Left ventricle myocardium superior (tissue), 1 donor: ENCODE data around the gene HMG20B. TPM values are rescaled to one million over a fixed set of nuclear protein-coding genes. Genes with fewer than 3 reads are reported as not detected.
"Not testable (repeated sequence)": the region's sequence is repeated elsewhere in the genome, so short reads cannot be mapped to it uniquely, and the experiment has no call there.

Experiments used
- ATAC-seq: fragments of 200-7000 bp; cut with Tn5 transposase; one replicate; pipeline ENCODE4 v1.9.1; 2020; ENCODE audit warnings: mild to moderate bottlenecking, moderate library complexity
- DNase-seq: peaks from one replicate; pipeline ENCODE4 v3.0.0-alpha.2; 2020
- intact Hi-C: fragments of 100-400 bp; cut with micrococcal nuclease; formaldehyde crosslinking; loops from one replicate; pipeline ENCODE4 v1.11.0; 2022
- long read RNA-seq: library from polyadenylated mRNA; unstranded; transcript quantifications from one replicate; pipeline ENCODE4 v2.0.0, GENCODE V29; 2021
- total RNA-seq: library from RNA; stranded (reverse); fragmentation: NEBNext Ultra II Directional; extraction: Animal tissue kit (Norgen Biotek cat#: 25700); gene quantifications from one replicate; pipeline ENCODE4 v1.2.1, GENCODE V29; 2021
- donor health status: DM: no; HTN: yes; CAD: no; lungs with severe emphysema.

HMG20B gene
- total RNA-seq = 36.9 TPM
- long read RNA-seq, transcript HMG20B-202 (10 exons, 1,596 nt) = major isoform, 68 of 102 reads
- long read RNA-seq, partial matches to known transcripts = 15 of 102 reads
- long read RNA-seq, other reads (novel, unspliced or antisense) = 18 of 102 reads

DNA sequence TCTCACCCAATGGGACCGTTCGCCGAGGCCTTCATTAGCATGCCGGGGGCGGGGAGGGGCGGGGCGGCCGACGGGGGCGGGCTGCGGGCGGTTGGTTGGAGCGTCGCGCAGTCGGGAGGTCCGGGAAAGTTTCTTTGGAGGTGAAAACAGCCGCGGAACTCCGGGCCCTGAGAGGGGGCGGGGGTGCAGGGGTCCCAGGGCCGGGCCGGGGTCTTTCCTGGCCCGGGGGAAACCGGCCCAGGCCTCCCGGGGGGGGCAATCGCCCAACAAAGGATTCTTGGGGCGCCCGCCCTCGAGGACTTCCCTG is at the start of gene HMG20B:
Gene HMG20B, plus strand, starts transcription at position 90 of the 307 bp plus-strand sequence. CDS start 366 bp downstream, outside the sequence.
- ATAC-seq (no peak), DNase-seq (no peak)
- intact Hi-C loops = no loop called here

DNA sequence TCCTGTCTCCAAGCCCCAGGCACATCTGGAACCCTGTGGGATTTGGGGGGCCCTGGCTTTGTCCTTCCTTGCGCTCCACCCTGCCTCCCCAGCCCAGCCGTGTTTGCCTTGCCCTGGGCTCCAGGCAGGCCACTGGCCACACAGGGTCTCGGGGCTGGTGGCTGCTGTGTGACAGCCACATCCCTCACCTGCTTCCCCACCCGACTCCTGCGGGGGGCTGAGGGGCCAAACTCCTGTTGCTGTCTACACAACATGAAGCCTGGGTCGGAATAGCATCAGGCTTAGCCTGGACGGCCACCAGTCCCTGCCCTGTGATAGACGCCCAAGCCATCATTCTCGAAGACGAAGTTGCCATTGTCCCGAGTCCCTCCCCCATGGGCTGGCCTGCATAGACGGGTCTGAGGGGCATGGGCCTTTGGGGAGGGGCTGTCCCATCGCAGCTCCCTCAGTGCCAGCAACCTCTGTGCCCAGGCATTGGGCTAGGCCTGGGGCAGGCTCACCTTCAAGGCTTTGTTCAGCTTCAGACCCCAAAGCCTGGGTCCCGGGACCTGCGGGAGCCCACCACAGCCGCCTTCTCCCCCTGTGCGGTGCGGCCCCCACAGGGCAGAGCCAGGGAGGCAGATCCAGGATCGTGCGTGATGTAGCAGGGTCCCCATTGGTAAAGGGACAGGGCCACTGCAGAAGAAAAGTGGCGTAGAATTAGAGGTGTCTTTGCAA is 49.2 kb upstream of the HMG20B start:
- DNase-seq = no peak
- intact Hi-C loops = no loop called here
- no peak for ATAC-seq

DNA sequence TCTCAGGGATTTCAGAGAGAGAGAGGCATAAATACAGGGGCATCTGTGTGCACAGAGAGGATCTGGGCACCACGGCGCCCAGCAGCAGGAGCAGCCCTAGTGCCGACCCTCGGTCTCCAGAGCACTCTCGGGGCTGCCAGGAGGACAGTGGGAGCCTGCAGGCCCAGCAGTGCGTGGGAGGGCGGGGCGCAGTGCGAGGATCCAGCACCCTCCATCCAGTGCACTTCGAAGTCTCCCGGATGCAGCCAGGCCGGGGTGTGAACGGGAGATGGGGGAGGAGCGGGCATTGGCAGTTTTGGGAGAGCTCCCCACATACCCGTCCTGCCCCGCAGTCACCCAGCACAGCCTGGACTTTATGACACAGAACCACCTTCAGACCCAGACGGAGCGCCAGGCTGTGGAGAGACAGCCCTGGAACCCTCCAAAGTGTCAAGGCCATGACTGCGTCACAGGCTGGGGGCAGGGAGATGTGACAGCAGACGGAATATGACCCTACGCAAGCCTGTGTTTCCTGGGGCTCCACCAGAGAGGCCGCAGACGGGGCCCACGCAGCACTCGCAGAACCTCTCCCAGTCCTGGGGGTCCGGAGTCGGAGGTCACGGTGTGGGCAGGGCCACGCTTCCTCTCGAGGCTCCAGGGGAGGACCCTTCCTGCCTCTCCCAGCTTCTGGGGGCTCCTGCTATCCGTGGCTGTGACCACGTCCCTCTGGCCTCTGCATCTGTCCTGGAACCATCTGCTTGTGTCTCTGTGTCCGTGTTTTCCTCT is 48.5 kb upstream of the HMG20B start:
- no peak for DNase-seq
- ATAC-seq = no peak
- intact Hi-C loops = no loop called here

DNA sequence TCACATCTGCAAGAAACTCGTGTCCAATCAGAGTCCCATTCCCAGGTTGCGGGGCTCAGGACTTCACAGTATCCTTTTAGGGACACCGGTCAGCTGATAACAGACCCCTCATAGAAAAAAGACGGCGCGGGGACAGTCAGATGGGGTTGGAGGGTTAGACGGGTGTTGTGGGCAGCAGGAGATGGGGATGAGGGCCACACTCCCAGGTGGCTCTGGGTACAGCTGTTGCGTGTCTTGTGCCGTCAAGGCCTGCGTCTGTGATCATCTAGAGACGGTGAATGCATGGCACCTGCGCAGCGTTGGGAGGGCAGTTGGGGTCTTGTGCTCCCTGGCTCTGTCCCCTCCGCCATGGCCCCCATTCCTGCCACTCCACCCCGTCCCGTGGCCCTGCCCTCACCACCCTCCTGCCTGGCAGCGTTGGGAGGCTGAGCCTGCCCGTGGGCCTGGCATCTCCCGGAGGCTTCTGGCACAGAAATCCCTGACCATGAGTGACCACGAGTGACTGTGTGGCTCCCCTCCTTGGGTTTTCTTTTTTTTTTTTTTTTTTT is 47.8 kb upstream of the HMG20B start:
- DNase-seq (no peak), ATAC-seq (no peak)
- intact Hi-C loops = no loop called here

DNA sequence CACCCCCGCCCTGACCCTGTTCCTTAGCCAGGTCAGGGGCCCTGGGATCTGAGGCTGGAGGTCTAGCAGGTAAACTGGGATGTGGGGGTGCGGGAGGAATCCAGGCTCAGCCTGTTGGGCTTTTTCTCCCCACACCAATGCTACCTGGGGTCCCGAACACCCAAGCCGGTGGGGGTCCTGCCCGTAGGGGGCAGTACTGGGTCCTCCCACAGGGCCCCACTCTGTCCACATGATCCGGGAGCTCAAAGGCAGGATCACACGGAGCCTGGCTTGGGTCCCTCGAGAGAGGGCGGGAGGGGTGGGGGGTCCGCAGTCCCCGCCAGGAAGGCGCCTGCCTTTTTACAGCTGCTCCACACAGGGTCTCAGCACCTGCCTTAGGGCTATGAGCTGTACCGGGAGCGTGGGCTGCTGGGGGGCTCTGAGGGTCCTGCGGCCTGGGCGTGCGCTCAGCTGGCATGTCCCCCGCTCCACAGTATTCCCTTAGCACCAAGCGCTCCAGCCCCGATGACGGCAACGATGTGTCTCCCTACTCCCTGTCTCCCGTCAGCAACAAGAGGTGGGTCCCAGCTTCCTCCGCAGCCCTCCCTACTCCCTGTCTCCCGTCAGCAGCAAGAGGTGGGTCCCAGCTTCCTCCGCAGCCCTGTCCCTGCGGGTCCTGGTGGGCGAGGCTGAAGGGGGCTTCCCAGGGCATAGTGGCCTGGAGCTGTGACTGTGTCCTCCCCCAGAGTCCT is 46.1 kb upstream of the HMG20B start:
- intact Hi-C loops = no loop called here
- no peak for ATAC-seq
- no peak for DNase-seq

DNA sequence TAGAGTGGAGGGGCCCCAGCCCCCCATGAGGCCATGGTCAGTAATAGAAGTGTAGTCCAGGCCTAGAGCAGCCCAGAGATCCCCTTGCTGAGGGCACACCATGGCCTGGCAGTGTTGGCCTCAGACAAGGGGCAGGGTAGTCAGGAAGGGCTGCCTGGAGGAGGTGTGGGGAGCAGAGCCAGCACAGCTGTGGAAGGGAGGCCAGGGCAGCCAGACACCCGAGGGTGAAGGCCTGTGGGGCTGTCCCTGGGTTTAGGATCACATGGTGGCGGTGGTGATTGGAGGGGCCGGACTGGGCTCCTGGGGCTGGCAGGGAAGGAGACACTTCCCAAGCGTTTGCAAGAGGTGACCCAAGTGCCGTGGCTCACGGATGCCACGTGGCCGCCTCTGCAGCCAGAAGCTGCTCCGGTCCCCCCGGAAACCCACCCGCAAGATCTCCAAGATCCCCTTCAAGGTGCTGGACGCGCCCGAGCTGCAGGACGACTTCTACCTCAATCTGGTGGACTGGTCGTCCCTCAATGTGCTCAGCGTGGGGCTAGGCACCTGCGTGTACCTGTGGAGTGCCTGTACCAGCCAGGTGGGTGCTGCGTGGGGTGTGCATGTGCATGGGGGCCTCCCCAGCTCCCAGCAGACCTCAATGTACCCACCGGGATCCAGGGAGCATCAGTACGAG is 45.4 kb upstream of the HMG20B start:
- intact Hi-C loops = no loop called here
- DNase-seq = no peak
- ATAC-seq = no peak

DNA sequence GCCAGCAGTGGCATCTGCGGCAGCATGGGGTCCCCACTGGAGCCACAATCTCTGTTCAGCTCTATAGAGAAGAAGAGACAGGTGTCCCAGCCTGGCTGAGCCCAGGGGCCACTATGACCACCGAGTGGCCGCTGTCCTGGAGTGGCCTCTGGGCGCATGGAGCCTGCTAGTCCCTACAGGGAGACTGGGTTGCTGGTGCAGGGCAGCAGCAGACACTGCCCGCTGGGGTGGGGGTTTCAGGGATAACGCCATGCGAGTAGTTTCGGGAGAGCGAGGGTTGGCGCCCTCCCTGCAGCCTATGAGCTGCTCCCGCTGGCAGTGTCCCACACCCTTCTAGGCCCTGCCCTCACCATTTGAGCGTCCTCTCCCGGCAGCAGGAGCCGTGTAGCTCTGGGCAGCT is 44.7 kb upstream of the HMG20B start:
- intact Hi-C loops = no loop called here
- no peak for DNase-seq
- ATAC-seq = no peak

DNA sequence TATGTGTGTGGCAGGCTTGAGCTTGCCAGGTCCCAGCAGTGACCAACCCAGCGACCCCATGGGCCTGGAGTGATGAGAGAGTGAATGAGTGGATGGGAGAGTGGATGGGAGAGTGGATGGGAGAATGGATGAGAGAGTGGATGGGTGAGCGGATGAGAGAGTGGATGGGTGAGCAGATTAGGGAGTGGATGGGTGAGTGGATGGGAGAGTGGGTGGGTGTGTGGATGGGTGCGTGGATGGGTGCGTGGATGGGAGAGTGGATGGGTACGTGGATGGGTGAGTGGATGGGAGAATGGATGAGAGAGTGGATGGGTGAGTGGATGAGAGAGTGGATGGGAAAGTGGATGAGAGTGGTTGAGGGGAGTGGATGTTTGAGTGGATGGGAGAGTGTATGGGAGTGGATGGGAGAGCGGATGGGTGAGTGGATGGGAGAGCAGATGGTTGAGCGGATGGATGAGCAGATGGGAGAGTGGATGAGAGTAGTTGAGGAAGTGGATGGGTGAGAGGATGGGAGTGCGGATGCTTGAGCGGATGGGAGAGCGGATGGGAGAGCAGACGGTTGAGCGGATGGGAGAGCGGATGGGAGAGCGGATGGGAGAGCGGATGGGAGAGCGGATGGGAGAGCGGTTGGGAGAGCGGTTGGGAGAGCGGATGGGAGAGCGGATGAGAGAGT is 44.1 kb upstream of the HMG20B start:
- DNase-seq (no peak), ATAC-seq (no peak)
- intact Hi-C loops = no loop called here

DNA sequence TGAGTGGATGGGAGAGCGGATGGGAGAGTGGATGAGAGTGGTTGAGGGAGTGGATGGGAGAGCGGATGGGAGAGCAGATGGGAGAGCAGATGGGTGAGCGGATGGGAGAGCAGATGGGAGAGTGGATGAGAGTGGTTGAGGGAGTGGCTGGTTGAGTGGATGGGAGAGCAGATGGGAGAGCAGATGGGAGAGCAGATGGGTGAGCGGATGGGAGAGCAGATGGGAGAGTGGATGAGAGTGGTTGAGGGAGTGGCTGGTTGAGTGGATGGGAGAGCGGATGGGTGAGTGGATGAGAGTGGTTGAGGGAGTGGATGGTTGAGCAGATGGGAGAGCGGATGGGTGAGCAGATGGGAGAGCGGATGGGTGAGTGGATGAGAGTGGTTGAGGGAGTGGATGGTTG is 43.4 kb upstream of the HMG20B start:
- intact Hi-C loops, ATAC-seq: not testable (repeated sequence)

DNA sequence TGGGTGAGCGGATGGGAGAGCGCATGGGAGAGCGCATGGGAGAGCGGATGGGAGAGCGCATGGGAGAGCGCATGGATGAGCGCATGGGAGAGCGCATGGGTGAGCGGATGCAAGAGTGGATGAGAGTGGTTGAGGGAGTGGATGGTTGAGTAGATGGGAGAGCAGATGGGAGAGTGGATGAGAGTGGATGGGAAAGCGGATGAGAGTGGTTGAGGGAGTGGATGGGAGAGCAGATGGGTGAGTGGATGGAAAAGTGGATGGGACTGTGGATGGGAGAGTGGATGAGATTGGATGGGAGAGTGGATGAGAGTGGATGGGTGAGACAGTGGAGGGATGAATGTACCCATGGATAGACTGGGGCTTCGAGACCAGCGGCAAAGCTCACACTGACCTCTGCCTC is 42.4 kb upstream of the HMG20B start:
- intact Hi-C loops = no loop called here
- DNase-seq = no peak
- no peak for ATAC-seq

More for the DNA sequence above, 43.4 kb upstream of the HMG20B start:
- DNase-seq = not testable (repeated sequence)

DNA sequence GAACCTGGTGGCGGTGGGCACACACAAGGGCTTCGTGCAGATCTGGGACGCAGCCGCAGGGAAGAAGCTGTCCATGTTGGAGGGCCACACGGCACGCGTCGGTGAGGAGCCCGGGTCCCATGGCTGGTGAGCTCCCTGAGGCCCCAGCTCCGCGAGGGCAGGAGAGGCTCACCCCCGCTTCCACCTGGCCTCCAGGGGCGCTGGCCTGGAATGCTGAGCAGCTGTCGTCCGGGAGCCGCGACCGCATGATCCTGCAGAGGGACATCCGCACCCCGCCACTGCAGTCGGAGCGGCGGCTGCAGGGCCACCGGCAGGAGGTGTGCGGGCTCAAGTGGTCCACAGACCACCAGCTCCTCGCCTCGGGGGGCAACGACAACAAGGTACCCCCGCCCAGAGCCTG is 41.0 kb upstream of the HMG20B start:
- intact Hi-C loops = no loop called here
- no peak for ATAC-seq
- no peak for DNase-seq

DNA sequence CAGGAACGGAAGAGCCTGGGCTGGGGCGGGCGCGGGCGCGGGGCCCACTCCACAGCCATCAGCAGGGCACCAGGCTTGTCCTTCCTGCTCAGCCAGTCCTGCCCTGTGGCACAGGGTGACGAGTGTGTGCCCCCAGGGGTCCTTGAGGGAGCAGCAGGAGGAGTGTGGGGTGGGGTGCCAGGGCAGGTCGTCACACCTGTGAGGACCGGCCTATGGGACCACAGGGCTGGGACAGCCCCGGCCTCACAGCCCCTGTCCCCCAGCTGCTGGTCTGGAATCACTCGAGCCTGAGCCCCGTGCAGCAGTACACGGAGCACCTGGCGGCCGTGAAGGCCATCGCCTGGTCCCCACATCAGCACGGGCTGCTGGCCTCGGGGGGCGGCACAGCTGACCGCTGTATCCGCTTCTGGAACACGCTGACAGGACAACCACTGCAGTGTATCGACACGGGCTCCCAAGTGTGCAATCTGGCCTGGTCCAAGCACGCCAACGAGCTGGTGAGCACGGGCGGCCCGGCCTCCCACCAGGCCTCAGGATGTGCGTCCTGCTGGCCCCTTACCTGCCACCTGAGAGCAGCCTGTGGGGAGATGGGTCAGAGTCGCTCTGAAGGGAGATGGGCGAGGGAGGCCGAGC is 40.5 kb upstream of the HMG20B start:
- ATAC-seq = no peak
- intact Hi-C loops = no loop called here
- DNase-seq = no peak

DNA sequence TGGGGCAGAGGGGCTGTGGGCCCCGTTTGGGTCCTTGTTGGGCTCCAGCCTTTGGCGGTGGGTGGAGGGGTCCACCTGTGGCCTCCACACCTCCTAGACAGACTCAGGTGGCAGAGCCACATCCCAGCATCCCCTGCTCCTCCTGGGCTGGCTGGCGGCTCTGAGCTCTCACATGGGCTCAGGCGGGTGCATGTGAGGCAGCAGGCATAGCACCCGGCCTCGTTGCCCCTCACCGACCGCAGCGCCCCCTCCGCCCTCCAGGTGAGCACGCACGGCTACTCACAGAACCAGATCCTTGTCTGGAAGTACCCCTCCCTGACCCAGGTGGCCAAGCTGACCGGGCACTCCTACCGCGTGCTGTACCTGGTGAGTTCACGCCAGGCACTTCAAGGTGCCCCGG is 39.7 kb upstream of the HMG20B start:
- no peak for ATAC-seq
- intact Hi-C loops = no loop called here
- DNase-seq = no peak

DNA sequence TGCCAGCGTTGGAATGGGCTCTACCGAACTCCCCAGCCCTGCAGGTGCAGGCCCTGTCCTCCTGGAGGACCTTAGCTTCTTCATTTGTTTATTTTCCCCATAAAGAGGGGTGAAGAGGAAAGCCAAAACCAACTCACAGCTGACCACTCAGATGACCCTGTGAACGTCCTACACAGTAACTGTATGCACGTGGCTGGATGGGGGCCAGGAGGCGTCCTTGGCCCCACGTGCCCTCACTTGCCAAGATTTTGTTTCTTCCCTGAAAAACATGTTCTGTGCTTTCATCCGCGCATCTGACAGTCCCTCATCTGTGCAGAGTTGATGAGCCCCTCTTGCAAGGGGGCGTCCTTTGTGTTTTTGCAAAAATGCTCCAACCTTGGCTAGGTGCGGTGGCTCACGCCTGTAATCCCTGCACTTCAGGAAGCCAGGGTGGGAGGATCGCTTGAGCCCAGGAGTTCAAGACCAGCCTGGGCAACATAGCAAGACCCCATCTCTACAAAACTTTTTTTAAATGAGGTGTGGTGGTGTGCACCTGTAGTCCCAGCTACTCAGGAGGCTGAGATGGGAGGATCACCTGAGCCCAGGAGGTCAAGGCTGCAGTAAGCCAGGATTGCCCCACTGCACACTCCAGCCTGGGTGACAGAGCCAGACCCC is 39.1 kb upstream of the HMG20B start:
- DNase-seq (no peak), ATAC-seq (no peak)
- intact Hi-C loops = no loop called here

DNA sequence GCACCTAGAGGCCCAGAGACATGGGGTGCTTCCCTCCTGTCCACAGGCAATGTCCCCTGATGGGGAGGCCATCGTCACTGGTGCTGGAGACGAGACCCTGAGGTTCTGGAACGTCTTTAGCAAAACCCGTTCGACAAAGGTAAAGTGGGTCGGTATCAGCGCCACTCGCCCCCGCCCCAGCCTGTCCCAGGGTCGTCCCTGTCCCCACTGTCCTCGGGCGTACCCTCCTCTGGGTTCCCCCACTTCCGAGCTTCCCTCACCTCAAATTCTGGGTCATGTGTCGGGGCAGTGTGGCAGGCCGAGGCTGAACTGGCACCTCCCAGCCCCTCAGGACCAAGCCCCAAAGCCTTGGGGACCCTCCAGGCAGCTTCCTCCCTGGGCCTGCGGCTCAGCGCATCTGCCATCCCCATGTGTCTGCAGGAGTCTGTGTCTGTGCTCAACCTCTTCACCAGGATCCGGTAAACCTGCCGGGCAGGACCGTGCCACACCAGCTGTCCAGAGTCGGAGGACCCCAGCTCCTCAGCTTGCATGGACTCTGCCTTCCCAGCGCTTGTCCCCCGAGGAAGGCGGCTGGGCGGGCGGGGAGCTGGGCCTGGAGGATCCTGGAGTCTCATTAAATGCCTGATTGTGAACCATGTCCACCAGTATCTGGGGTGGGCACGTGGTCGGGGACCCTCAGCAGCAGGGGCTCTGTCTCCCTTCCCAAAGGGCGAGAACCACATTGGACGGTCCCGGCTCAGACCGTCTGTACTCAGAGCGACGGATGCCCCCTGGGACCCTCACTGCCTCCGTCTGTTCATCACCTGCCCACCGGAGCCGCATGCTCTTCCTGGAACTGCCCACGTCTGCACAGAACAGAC is 38.1 kb upstream of the HMG20B start:
- DNase-seq (no peak), ATAC-seq (no peak)
- intact Hi-C loops = no loop called here

DNA sequence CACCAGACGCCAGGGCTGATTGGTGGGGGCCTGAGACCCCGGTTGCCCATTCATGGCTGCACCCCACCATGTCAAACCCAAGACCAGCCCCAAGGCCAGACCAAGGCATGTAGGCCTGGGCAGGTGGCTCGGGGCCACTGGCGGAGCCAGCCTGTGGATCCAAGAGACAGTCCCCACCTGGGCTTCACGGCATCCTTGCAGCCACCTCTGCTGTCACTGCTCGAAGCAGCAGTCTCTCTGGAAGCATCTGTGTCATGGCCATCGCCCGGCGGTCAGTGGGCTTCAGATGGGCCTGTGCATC is 37.6 kb upstream of the HMG20B start:
- DNase-seq (no peak), ATAC-seq (no peak)
- intact Hi-C loops = no loop called here

DNA sequence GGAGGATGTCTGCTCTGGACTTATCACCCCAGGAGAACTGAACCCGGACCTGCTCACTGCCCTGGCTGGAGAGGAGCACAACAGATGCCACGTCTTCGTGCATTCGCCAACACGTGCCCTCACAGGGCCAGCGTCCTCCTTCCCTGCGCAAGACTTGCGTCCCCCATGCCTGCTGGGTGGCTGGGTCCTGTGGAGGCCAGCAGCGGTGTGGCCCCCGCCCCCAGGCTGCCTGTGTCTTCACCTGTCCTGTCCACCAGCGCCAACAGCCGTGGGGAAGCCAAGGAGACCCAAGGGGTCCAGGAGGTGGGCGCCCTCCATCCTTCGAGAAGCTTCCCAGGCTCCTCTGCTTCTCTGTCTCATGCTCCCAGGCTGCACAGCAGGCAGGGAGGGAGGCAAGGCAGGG is 37.2 kb upstream of the HMG20B start:
- ATAC-seq (no peak), DNase-seq (no peak)
- intact Hi-C loops = no loop called here
